Globus pallidus (tissue), 1 donor: Measurements from ENCODE around the gene COL25A1.

ENCODE experiments used
- DNase-seq: peaks from one replicate; pipeline ENCODE4 v3.0.0-alpha.2; 2015; ENCODE audit warnings: low spot score

COL25A1 gene

DNA sequence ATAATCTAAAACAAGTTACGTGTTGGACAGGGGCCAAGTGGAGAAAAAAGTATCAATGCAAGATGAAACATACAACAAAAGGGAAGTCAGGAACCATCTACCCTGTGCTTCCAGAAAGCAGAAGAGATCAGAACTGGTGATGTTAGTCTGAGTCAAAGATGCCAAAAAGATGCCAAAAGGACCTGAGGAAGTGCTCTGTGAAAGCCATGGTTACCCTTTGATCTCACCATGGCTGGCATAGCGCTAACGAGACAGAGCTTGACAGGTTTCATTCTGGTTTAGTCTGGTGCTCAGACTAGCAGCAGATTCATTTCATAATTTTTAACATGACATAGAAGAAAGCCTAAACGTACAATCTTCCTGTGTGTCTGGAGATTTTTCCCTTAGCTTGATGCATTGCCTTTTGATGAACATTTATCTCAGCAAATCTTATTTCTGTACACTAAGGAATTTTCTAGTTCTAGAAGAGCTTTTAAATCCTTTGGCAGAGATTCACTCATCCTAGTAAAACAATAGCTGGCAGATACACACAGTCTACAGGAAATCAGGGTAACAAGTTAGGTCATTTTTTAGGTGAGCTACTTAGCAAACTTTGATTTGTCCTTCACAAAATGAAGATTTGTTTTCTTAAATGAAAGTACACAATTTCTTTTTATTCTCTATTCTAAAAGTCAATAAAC lies 87.7 kb downstream of the COL25A1 start:
- DNase-seq: no peak

DNA sequence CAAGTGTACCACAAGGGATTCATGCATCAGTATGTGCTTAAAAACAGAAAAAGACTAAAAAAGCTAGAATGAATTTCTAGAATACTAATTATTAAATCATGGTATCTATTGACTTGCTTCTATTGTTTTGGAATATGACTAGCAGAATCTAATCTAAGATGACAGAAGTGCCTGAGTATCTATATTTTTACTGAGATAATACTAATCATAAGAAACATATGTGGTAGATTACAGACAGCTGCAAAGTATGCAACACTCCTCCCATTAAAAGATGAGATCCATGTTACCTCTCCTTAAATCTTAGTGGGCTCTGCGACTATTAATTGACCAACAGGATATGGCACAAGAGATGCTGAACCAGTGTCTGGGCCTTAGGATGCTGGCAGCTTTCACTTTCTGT lies 89.4 kb downstream of the COL25A1 start:
- DNase-seq: no peak

DNA sequence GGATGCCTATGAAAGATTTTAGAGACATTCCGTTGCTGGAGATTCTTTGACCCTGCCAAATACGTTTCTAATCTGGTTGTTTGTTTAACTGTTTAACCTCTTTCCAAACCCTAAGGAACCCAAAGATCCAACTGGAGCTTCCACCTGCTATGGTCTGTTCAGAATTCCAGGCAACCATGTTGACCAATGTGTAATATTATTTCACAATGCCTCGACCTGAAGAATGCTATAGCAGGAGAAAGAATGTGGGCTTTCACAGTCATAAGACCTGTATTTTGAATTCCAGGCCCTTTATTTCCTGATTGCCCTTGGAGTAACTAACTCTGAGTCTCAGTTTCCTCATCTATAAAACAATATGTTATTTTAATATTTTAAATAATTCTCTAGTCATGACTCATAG lies 90.8 kb downstream of the COL25A1 start:
- DNase-seq: no peak

DNA sequence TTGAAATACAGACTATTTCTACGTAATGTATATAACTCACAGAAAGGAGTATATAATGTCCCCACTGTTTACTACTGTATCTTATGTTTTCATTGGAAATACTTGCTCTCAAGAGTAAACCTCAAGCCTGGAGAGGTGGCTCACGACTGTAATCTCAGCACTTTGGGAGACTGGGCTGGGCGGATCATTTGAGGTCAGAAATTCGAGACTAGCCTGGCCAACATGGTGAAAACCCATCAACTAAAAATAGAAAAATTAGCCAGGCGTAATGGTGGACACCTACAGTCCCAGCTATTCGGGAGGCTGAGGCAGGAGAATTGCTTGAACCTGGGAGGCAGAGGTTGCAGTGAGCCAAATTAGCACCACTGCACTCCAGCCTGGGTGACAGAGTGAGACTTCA lies 92.8 kb downstream of the COL25A1 start:
- DNase-seq: no peak

DNA sequence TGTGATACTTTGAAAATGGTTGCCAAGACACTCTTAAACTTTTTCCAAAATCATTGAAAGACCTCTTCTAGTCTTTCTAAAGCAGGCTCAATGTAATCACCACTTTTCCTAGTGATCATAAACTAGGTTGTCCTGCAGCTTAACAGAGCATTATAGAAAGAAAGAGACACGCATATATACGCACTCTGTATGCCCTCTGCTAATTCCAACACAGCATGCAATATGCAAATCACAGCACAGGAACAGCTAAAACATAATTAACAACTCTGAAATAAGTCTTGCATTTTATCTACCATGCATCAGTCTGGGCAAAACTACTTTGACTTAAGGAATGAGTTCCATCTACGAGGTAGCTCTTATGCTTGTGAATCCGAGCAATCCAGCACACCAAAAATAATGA lies 94.6 kb downstream of the COL25A1 start:
- no peak for DNase-seq

DNA sequence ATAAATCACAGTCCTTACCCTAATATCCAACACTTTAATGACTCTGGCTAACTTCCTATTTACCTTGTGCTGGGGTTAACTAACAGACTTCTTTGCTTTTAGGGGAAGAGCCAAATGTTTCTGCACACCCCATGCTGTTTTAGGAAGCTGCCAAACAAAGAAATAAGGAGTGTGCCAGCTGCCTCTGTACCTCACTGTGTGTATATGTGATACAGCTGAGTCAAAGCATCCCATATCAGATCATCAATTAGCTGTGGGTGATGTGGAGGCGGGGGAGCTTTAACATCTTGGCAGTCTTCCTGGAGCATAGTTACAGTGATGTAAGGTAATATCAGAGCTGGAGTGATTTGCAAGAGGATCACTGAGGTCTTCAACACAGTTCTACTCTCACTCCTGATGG lies 95.4 kb downstream of the COL25A1 start:
- DNase-seq: no peak

DNA sequence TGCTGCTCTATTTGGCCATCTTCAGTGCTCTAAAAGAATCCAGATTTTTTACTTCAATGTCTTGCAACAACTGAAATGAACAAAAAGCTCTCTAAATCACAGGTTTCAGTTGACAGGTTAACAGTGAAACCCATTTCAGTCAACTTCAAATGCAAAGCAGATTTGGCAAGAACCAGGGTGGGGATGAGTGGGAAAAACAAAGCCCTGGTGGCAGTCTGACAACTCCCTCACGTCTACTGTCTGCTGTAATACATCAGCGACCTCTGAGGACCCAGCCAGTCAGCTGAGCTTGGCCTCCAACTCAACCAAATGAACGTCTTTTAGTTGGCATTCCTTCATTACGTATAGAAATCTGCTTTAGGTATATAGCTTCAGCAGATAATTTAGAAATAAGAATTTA lies 95.8 kb downstream of the COL25A1 start:
- DNase-seq: no peak

DNA sequence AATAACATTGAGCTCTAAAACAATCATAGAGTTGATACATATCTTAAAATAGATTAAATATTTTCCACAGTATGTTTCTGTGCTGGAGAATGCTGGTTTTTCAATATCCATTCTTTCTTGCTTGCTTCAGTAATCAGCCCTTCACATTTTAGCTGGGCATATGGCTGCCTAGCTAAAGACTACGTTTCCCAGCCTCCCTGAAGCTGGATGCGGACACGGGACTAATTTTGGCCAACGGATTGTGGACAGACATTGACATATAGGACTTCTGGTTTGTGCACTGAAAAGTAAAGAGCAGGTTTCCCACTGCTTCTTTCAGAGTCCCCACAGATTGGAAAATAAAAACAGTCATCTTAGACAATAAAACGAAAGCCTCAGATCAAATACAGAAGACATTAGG lies 97.3 kb downstream of the COL25A1 start:
- DNase-seq: no peak

DNA sequence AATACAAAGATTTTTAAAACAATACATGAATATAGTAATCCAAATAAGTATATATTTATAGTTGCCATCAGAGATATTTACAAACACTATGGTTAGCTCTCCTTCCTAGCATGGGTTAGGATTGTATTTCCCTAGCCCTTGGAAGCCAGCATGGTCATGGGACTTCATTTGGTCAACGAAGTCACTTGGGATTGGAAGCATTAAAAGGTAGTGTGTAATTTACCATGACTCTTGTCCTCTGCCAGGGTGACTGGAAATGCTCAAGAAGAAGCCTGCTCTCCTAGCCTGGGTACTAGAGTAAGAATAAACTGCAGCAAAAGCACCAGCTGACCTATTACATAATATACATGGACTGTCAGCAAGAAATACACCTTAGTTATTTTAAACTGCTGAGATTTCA lies 102.9 kb downstream of the COL25A1 start:
- no peak for DNase-seq

DNA sequence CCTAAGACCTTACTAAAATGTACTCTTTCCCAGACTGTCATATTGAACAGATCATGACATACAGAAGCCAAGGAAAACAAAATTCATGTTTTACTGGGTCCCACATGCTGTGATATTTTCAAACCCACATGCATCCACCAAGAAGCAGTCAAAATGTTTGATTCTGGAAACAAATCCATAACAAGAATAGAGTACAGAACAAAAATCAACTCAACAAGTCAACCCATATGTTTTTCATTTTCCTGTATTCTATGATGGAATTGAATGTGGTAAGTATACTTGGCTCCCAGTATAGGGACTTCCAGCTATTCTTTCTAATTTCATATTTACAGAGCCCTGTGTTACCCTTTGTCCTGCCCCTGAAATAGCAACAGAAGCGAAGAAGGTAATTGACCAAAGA lies 106.8 kb downstream of the COL25A1 start:
- no peak for DNase-seq

DNA sequence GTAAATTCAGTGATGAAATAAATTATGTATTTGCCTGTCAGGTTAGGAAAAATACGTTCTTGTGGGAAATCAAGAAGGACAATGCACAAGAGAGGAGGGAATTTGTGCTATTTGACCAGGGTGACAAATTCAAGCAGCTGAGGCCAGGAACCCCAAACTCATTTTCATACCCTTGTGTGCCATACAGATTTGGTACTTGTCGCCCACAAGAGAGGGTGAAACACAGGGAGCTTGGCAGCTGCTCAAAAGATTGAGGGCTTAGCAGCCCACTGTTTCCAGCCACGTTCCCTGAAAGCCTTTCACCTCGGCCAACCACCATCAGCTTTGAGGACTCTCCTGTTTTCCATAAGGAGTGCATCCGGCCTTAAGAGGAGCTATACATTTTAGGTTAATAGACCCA lies 111.2 kb downstream of the COL25A1 start:
- DNase-seq: no peak

DNA sequence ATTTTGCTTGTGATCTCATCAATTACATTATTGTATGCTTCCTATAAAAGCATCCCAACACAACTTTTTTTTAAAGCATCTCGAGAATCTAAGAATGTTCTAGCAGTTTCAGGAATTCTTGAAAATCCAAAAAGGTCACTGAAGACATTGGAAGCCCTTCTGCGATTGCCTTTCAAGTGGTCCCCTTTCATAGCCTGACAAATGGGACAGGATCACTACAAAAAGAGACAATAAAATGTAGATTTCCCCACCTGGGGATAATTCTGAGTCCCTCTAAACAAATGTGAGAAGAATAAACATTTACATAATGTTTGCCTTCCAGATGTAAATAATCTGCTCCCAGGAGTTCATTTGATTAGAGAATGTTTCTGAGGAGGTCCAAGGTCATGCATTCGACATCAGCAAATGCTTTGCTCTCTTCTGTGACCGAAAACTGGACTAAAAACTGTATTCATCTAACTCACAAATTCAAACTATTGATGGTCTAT lies 116.0 kb downstream of the COL25A1 start:
- no peak for DNase-seq

DNA sequence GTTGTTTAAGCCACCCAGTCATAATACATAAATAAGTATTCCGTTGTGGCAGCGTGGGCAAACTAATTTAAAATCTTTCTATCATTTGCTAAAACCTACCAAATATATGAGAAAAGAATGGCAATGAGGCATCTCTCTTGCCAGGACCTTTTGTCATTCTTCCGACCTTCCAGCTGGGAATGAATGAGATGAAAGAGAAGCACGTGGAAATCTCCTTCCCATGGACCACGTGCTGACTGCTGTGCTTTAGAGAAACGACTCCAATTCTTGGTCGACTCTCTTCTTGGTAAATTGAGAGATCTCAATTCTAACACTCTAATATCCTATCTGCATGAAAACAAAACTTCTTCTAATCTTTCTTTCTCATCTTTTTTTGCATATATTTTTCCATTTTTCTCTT lies 116.5 kb downstream of the COL25A1 start:
- DNase-seq: no peak

DNA sequence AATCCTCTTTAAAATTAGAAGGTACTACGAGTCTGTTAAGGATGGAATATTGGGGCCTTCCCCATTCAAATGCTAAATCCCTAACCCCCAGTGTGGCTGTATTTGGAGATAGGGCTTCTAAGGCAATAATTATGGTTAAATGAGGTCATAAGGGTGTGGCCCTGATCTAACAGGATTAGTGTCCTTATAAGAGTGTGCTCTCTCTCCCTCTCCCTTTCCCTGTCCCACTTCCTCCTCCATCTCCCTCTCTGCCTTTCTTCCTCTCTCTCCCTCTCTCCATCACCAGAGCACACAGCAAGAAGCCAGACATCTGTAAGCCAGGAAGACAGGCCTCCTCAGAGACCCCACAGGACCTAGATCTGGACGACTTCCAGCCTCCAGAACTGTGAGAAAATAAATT lies 116.9 kb downstream of the COL25A1 start:
- no peak for DNase-seq

DNA sequence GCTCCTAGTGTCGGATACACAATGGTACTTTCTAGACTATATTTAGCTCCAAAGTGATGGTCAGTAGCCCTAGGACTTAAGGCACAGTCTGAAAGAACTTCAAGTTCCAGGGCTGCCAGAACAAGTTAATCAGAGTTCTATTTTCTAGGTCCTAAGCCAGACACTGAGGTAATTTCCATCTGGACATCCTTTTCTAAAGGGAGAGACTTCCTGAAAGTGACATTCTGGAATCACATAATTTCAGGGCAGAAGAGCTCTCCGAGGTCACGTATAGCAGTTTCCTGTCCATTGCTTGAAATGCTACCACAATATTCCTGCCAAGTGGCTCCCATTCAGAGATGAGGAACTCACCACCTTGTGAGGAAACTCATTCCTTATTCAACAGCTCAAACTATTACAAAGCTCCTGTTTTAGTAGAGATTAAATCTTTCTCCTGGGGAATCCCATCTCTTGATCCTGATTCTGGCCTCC lies 117.9 kb downstream of the COL25A1 start:
- no peak for DNase-seq

DNA sequence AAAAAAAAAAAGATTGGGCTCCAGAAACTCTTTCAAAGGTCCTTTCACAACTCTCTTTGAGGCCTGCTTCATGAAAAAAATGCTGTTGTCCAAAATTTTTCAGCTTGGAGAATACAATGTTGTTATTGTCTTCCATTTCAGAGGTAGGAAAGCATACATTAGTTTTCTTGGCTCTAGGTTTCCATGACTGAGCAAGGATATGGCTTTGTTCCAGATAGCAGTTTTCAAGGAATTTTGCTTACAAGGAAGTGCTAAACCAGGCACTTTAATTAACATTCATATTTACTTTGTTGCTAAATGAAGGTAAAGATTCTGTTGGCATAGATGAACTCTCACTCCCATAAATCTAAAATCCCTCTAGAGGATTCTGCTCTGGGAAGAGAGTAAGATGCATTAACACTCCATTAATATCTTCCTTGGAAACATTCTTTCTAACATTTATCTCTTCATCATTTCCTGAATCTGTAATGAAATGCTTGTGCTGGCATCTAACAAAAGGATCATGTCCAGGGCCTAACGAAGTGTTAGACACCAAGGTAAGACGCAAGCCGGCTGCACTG lies 118.4 kb downstream of the COL25A1 start:
- DNase-seq: no peak

DNA sequence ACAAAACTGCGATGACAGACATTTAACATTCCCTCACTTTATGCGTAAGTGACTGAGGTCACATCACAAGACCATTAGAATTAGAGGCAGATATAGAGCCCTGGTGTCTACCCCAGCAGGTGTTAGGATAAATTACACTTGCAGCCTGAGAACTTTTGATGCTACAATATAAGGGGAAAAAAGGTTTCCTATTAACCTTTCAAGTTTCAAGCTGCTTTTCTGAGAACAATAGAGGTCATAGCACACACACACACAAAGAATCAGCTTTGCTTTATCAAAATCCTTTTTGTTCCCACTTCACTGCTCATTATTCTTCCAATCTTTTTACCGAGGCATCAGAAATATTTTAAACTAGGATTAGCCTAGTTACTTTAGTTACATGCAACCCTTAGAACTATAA lies 119.8 kb downstream of the COL25A1 start:
- DNase-seq: no peak

DNA sequence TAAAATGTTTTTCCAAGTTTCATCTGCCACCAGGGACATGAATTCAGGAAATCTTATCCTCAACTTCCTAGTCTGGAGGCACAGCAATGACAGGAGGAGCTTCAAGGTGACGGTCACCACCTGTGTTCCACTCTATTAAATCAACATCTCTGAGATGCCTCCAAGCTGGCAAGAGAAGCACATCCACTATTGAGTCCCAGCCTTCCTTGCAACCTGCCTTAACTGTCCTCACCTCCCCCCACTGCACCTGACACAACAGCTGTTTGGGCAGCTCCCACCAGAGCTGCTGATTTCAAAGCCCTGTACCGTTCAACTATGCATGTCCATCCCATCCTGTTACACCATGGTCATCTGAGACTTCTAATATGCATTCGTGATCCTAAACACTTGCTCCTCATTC lies 123.4 kb downstream of the COL25A1 start:
- DNase-seq: no peak

DNA sequence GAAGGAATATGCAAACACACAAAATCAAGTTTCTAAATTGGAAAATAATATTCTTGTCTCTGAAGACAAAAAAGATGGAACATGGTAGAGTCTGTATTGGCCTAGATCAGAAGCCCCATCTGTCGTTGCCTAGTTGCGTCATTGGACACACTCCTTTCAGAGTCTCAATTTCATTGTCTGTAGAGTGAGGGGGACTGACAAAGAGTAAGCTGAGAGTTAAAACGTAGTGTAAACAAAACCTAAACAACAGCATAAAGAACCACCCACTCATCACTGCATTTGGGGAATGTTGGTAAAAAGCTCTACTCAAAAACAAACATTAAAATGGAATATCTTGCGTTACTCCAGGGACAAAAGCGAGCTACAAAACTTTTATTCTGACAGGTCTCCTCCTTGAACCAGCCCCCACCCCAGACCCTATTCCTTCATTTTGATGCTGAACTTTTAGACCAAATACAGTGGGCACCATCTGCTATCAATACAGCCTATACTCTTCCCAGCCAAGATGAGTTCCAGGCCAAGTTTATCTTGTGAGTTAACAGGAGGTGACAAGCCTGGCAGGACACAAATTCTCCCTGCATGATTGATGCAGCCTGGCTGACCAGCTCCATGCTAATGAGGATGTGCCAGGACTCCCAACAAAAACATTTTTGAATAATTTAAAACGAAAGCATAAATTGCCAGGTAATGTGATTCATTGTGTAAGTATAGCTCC lies 125.2 kb downstream of the COL25A1 start:
- no peak for DNase-seq

DNA sequence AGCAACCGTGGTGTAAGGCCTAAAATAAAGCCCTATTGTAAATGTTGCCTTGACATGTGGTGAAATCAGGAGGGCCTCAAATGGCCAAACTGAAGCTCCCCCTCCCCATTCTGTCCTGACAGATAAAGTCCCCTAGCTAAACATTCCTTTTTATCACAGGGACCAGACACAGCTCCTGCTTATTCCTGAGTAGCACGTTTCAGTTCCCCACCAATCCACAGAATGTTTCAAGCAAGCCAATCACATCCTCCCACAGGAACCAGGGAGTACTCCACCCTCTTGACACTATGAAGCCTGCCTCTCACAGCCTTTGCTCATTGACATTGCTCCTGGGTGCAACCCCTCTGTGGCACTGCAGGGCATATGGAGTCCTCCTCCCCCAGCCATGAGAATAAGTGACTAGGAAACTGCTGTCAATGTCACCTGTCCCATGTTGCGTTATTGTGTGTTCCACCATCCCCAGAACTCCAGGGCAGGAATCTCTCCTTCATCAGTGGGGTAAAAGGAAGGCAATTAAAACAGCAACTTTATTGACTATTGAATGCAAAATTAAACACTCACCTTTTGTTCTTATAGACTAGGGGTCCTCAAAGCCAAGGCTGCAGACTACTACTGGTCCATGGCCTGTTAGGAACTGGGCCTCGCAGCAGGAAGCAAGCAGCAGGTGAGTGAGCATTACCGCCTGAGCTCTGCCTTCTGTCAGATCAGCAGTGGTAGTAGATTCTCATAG lies 128.1 kb downstream of the COL25A1 start:
- DNase-seq: no peak

DNA sequence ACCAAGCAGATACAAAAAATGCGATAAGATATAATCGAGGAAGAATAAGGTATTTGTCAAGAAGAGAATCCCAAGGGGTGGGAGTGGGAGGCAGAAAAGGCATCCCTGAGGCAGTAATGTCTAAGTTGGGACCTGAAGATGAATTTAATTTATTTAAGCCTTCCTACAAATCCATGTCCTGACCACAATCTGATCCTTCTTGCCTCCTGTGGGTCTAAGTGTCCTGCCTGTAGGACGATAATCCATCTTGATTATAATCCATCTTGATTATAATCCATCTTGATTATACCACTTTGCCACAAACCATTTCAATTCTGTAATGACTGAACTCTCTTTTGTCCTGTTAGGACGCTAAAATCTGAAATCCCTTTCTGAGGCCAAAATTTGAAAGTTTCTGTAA lies 130.2 kb downstream of the COL25A1 start:
- no peak for DNase-seq

DNA sequence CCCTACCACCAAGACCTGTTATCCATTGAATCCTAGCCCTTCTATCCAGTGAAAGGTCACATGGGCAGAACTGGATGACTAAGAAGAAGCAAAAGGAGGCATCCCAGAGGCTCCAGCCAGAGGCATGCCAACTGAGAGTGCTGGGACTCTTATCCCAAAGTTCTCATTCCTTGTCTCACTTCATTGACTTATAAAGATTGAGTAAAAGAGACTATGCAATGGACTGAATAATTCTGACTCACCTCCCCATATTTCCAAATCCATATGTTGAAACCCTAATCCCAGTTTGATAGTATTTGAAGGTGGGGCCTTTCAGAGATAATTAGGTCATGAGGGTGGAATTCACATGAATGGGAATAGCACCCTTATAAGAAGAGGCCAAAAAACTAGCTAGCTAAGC lies 131.4 kb downstream of the COL25A1 start:
- DNase-seq: no peak

DNA sequence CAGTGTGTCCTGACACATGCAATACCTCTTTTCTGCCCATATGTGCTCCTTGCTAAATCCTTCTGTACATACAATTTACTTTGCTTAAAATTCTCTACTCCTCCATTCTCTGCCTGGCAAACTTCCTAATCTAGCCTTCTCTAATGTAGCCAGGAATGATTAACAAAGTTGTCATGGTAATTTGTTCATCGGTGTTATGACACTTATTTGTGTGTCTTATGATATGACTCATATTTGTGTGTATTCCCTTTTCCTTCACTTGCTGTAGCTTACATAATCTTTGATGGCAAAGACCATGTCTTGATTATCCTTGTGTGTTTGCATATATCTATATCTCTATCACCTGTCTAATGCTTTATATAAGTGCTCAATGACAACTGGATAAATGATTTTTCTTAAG lies 133.3 kb downstream of the COL25A1 start:
- no peak for DNase-seq
